Measurements from ENCODE around the gene CSF1R.

- TF ChIP-seq CTCF (tag by site-specific recombination; IDR thresholded peaks at IDR 0.05): no peak
- no peak for TF ChIP-seq KLF8 (tag by site-specific recombination; IDR thresholded peaks at IDR 0.05)
- no peak for TF ChIP-seq YY1 (tag by site-specific recombination; IDR thresholded peaks at IDR 0.05)
- no peak for TF ChIP-seq ZBTB20 (tag by site-specific recombination; IDR thresholded peaks at IDR 0.05)
- TF ChIP-seq ZEB2 (tag by site-specific recombination; IDR thresholded peaks at IDR 0.05): no peak
- TF ChIP-seq ZBTB1 (tag by site-specific recombination; IDR thresholded peaks at IDR 0.05): no peak
- TF ChIP-seq ZNF138 (tag by site-specific recombination; IDR thresholded peaks at IDR 0.05; ENCODE audit: borderline replicate concordance): no peak
- no peak for TF ChIP-seq ZNF175 (tag by site-specific recombination; IDR thresholded peaks at IDR 0.05)
- no peak for TF ChIP-seq GLIS2 (tag by site-specific recombination; IDR thresholded peaks at IDR 0.05)
- TF ChIP-seq ZNF701 (tag by site-specific recombination; IDR thresholded peaks at IDR 0.05): no peak
- no peak for TF ChIP-seq KLF10 (tag by site-specific recombination; IDR thresholded peaks at IDR 0.05)
- no peak for TF ChIP-seq REST (tag by site-specific recombination; IDR thresholded peaks at IDR 0.05)
- TF ChIP-seq ZNF23 (tag by site-specific recombination; IDR thresholded peaks at IDR 0.05; ENCODE audit: borderline replicate concordance): no peak
These were observed 37.8 kb upstream of the CSF1R start for GRCh38 chr5:150124111-150124557.

Data from HEK293 (cell line).